Measurements from ENCODE around the gene CCDC9B. TPM values are rescaled to one million over a fixed set of nuclear protein-coding genes. Genes with fewer than 3 reads are reported as not detected.

CCDC9B gene
- total RNA-seq, 1 donor from 2014 or later = 72.5 TPM

GRCh38 chr15:40301467-40302179 is 39.1 kb downstream of the CCDC9B start:
- Histone ChIP-seq H3K27me3 (no peaks in the 10 kb centered on the region), H3K9me3 (no peaks in the 10 kb centered on the region), H3K4me3 (no peak overlapping the region), H3K4me1 (peaks cover 5% of the 10 kb centered on the region), H3K27ac (no peak overlapping the region), H3K36me3 (peaks cover 9% of the 10 kb centered on the region)
- DNase-seq = no peak
- intact Hi-C loops (cut with DNase I) = no loop called here
- ATAC-seq = no peak
- no peak for TF ChIP-seq CTCF (IDR thresholded peaks at IDR 0.05)

GRCh38 chr15:40300771-40301170 is 40.0 kb downstream of the CCDC9B start:
- intact Hi-C loops (cut with DNase I) = no loop called here
- DNase-seq = no peak
- H3K4me3 ChIP-seq = no peak overlapping the region
- H3K9me3 ChIP-seq = no peaks in the 10 kb centered on the region
- TF ChIP-seq CTCF (IDR thresholded peaks at IDR 0.05) = no peak
- H3K4me1 ChIP-seq = peaks cover 1% of the 10 kb centered on the region
- no peak for ATAC-seq
- no peaks in the 10 kb centered on the region for H3K27me3 ChIP-seq
- no peak overlapping the region for H3K27ac ChIP-seq
- H3K36me3 ChIP-seq = peaks cover 9% of the 10 kb centered on the region

GRCh38 chr15:40300367-40300766 is 40.4 kb downstream of the CCDC9B start:
- Histone ChIP-seq H3K27ac (no peak overlapping the region), H3K9me3 (no peaks in the 10 kb centered on the region), H3K4me1 (no peaks in the 10 kb centered on the region), H3K27me3 (no peaks in the 10 kb centered on the region), H3K36me3 (peaks cover 9% of the 10 kb centered on the region), H3K4me3 (no peak overlapping the region)
- intact Hi-C loops (cut with DNase I) = no loop called here
- no peak for TF ChIP-seq CTCF (IDR thresholded peaks at IDR 0.05)
- DNase-seq = no peak
- no peak for ATAC-seq

GRCh38 chr15:40298216-40298935 is 42.4 kb downstream of the CCDC9B start:
- no peaks in the 10 kb centered on the region for H3K4me1 ChIP-seq
- no peaks in the 10 kb centered on the region for H3K9me3 ChIP-seq
- no peak overlapping the region for H3K4me3 ChIP-seq
- no peak overlapping the region for H3K27ac ChIP-seq
- TF ChIP-seq CTCF (IDR thresholded peaks at IDR 0.05) = no peak
- peaks cover 9% of the 10 kb centered on the region for H3K36me3 ChIP-seq
- no peak for DNase-seq
- ATAC-seq = no peak
- H3K27me3 ChIP-seq = no peaks in the 10 kb centered on the region
- intact Hi-C loops (cut with DNase I) = no loop called here

GRCh38 chr15:40297356-40297755 is 43.4 kb downstream of the CCDC9B start:
- DNase-seq (no peak), ATAC-seq (no peak)
- Histone ChIP-seq H3K9me3 (no peaks in the 10 kb centered on the region), H3K36me3 (peaks cover 9% of the 10 kb centered on the region), H3K27me3 (no peaks in the 10 kb centered on the region), H3K4me3 (no peak overlapping the region), H3K4me1 (no peaks in the 10 kb centered on the region), H3K27ac (no peak overlapping the region)
- intact Hi-C loops (cut with DNase I) = no loop called here
- no peak for TF ChIP-seq CTCF (IDR thresholded peaks at IDR 0.05)
